ENCODE data around the gene KHSRP. TPM values are rescaled to one million over a fixed set of nuclear protein-coding genes. Genes with fewer than 3 reads are reported as not detected.
"Not testable (repeated sequence)": the region's sequence is repeated elsewhere in the genome, so short reads cannot be mapped to it uniquely, and the experiment has no call there.

KHSRP gene
- total RNA-seq, 6 experiments from 2014 or later = 259 to 312 (median 301) TPM

- no peak overlapping the region for H3K27ac Mint-ChIP-seq
- no peaks in the 10 kb centered on the region for H3K9me3 Mint-ChIP-seq
- H3K4me3 Mint-ChIP-seq = no peak overlapping the region
- no peak for TF ChIP-seq CTCF (IDR thresholded peaks at IDR 0.05)
- H3K27me3 Mint-ChIP-seq (ENCODE audit: insufficient read depth) = no peaks in the 10 kb centered on the region; the same call in none of the 2 replicates
- no peaks in the 10 kb centered on the region for H3K4me1 Mint-ChIP-seq (ENCODE audit: low read depth)
- no peaks in the 10 kb centered on the region for H3K36me3 Mint-ChIP-seq (ENCODE audit: low read depth)
- DNase-seq = no peak
Observed at GRCh38 chr19:6439743-6440142, 15.1 kb upstream of the KHSRP start.

- no peaks in the 10 kb centered on the region for H3K9me3 Mint-ChIP-seq
- H3K4me3 Mint-ChIP-seq = no peak within 1 kb of the TSS
- H3K36me3 Mint-ChIP-seq (ENCODE audit: low read depth) = no peaks in the 10 kb centered on the region
- H3K4me1 Mint-ChIP-seq (ENCODE audit: low read depth) = no peaks in the 10 kb centered on the region
- H3K27ac Mint-ChIP-seq = no peak within 1 kb of the TSS
- H3K27me3 Mint-ChIP-seq (ENCODE audit: insufficient read depth) = peaks cover 9% of the 10 kb centered on the region
- no peak for DNase-seq
- no peak for TF ChIP-seq CTCF (IDR thresholded peaks at IDR 0.05)
Observed at GRCh38 chr19:6433663-6434062, 9.1 kb upstream of the KHSRP start, which contains the start of gene SLC25A41. Gene SLC25A41, minus strand, starts transcription at chr19:6433763. Its CDS starts 70 bp downstream, at chr19:6433693.

- no peaks in the 10 kb centered on the region for H3K4me1 Mint-ChIP-seq (ENCODE audit: low read depth)
- H3K27ac Mint-ChIP-seq = no peak overlapping the region
- peaks cover 9% of the 10 kb centered on the region for H3K27me3 Mint-ChIP-seq (ENCODE audit: insufficient read depth)
- H3K4me3 Mint-ChIP-seq = no peak overlapping the region
- no peak for DNase-seq
- H3K9me3 Mint-ChIP-seq = no peaks in the 10 kb centered on the region
- no peak for TF ChIP-seq CTCF (IDR thresholded peaks at IDR 0.05)
- H3K36me3 Mint-ChIP-seq (ENCODE audit: low read depth) = no peaks in the 10 kb centered on the region
Observed at GRCh38 chr19:6433165-6433564, 8.6 kb upstream of the KHSRP start.

GRCh38 chr19:6431891-6432290 lies 7.3 kb upstream of the KHSRP start:
- H3K4me1 Mint-ChIP-seq (ENCODE audit: low read depth) = no peaks in the 10 kb centered on the region
- H3K27me3 Mint-ChIP-seq (ENCODE audit: insufficient read depth) = peaks cover 9% of the 10 kb centered on the region
- no peak overlapping the region for H3K4me3 Mint-ChIP-seq
- no peak for DNase-seq
- H3K9me3 Mint-ChIP-seq = no peaks in the 10 kb centered on the region
- H3K27ac Mint-ChIP-seq = no peak overlapping the region
- H3K36me3 Mint-ChIP-seq (ENCODE audit: low read depth) = no peaks in the 10 kb centered on the region
- TF ChIP-seq CTCF (IDR thresholded peaks at IDR 0.05) = no peak

- H3K27me3 Mint-ChIP-seq (ENCODE audit: insufficient read depth) = peaks cover 12% of the 10 kb centered on the region
- H3K4me3 Mint-ChIP-seq = no peak overlapping the region
- no peak overlapping the region for H3K27ac Mint-ChIP-seq
- no peak for DNase-seq
- H3K4me1 Mint-ChIP-seq (ENCODE audit: low read depth) = peaks cover 8% of the 10 kb centered on the region
- H3K9me3 Mint-ChIP-seq = no peaks in the 10 kb centered on the region
- H3K36me3 Mint-ChIP-seq (ENCODE audit: low read depth) = peaks cover 6% of the 10 kb centered on the region
- TF ChIP-seq CTCF (IDR thresholded peaks at IDR 0.05) = no peak
Observed at GRCh38 chr19:6429419-6430221, 5.0 kb upstream of the KHSRP start.

- not testable (repeated sequence) for H3K36me3 Mint-ChIP-seq (ENCODE audit: low read depth); DNase-seq; H3K27ac Mint-ChIP-seq; H3K4me1 Mint-ChIP-seq (ENCODE audit: low read depth); H3K4me3 Mint-ChIP-seq; H3K9me3 Mint-ChIP-seq
- H3K27me3 Mint-ChIP-seq (ENCODE audit: insufficient read depth) = peaks cover 12% of the 10 kb centered on the region
Observed at GRCh38 chr19:6428692-6429418, 4.2 kb upstream of the KHSRP start.

All from HFFc6 (cell line).